Measurements from ENCODE around the gene ZNF574.

Gene ZNF574

DNA sequence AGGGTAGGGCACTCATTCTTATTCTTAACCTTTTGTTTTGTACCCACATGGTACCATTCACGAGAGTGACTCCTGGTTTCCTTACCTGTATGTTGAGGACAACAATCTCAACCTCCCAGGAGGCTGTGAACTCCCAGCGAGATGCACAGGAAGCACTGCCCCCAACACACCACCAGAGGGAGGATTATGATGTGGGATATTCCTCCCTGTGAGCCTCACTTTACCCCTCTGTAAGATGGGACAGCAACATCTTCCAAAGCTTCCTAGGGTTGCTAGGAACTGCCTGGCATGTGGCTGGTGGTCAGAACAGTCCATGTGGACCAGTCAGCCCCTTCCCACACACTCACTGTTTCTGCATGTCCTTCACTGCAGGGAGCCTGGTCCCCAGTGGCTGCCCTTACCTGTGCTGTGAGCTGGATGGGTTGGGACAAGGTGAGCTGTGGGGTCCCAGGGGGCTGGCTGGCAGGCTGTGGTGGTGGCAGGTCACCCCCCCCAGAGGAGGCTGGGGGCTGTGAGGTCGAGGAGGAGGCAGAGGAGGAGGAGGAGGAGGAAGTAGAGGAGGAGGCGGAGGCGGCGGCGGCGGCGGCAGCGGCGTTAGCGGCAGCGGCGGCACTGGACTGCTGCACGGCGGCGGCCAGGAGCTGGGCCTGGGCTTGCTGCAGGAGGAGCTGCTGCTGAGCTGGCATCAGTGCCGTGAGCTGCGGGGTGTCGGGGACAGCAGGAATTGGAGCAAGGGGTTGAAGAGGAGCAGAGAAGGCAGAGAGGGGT, 40.5 kb downstream of the ZNF574 start:
- no peak for DNase-seq (ENCODE audit: low read depth, low spot score)
- no peak overlapping the region for H3K4me3 ChIP-seq (ENCODE audit: low read length)

DNA sequence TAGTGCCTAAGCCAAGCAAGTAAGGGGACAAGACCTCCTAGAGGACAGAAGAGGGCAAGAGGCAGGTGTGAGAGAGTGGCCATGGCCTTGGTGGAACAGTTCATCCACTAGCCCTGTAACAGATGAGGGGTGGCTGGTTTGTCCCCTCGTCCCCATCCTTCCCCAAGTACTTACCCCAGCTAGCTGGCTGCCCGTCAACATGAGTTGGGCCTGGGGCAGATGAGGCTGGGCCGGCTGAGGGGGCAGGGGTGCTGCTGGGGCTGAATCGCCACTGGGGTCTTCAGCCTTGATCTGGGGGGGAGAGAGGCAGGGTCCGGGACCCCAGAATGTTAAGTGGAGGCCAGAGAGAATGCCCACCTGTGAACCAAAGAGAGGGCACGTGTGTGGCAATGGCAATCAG, 41.1 kb downstream of the ZNF574 start:
- no peak for DNase-seq (ENCODE audit: low read depth, low spot score)
- no peak overlapping the region for H3K4me3 ChIP-seq (ENCODE audit: low read length)

DNA sequence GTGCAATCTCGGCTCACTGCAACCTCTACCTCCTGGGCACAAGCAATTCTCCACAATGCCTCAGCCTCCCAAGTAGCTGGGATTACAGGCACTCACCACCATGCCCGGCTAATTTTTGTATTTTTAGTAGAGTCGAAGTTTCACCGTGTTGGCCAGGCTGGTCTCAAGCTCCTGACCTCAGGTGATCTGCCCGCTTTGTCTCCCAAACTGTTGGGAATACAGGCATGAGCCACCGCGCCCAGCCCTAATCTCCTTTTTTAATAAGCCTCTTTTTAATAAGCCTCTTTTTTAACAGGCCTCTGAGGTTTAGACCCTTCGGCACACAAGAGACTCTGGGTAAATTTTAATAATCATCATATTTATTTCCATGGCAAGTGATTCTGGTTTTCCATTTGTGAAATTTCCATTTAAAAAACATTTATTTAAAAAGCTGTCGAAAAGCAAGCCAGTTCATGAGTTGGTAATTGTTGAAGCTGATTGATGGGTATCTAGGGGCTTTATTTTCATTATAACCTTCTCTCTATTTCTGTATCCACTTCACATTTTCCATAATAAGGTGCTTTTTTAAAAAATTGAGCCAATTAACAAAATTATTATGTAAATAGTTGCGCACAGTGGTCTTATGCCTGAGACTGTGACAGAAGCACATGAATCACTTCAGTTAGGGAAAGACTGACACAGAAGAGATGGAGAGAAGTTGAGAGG, 44.5 kb downstream of the ZNF574 start:
- H3K4me3 ChIP-seq (ENCODE audit: low read length), result no peak overlapping the region
- no peak for DNase-seq (ENCODE audit: low read depth, low spot score)

GRCh38 chr19:42121036-42121621, 45.2 kb downstream of the ZNF574 start:
- no peak for DNase-seq (ENCODE audit: low read depth, low spot score)

GRCh38 chr19:42121656-42122069, 45.7 kb downstream of the ZNF574 start:
- no peak overlapping the region for H3K4me3 ChIP-seq (ENCODE audit: low read length)
- DNase-seq (ENCODE audit: low read depth, low spot score), result no peak

More at GRCh38 chr19:42121036-42121621, 45.2 kb downstream of the ZNF574 start:
- H3K4me3 ChIP-seq (ENCODE audit: low read length), result no peak overlapping the region

- no peak for DNase-seq (ENCODE audit: low read depth, low spot score)
- H3K4me3 ChIP-seq (ENCODE audit: low read length), result no peak overlapping the region
Observed at GRCh38 chr19:42122691-42123607, 47.0 kb downstream of the ZNF574 start.

DNA sequence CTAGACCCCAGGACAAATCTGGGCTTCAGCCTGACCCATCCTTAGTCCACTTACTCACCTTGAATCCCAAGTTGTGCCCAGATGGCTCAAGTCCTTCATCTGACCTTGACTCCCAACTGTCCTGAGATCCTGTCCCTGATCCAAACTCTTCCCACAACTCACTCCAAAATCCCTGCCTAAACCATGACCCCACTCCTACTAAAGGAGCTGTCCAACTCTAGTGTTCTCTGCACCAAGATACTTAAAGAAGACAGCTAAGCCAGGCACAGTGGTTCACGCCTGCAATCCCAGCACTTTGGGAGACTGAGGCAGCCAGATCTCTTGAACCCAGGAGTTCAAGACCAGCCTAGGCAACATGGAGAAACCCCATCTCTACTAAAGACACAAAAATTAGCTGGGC, 47.8 kb downstream of the ZNF574 start:
- H3K4me3 ChIP-seq (ENCODE audit: low read length), result no peak overlapping the region
- DNase-seq (ENCODE audit: low read depth, low spot score), result no peak

DNA sequence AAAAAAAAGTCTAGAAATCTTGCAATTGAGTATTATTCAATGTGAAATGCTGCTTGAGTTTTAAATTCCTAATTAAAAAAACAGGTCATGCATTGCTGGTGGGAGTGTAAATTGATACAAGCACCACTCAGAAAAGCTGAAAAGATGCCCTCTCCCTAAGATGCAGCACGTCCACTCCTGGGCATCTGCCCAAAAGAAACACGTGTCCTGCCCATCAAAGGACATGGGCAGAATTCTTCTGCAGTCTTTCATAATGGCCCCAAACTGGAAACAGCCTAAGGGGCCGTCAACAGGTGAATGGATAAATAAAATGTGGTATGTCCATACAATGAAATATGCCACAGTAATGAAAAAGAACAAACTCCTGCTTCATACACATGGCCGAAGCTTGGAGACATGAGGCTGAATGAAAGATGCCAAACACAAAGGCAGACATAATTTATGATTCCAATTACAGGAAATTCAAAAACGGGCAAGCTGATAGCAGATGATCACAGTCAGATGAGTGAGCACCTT, 48.5 kb downstream of the ZNF574 start:
- H3K4me3 ChIP-seq (ENCODE audit: low read length), result no peak overlapping the region
- no peak for DNase-seq (ENCODE audit: low read depth, low spot score)

- no peak overlapping the region for H3K4me3 ChIP-seq (ENCODE audit: low read length)
- DNase-seq (ENCODE audit: low read depth, low spot score), result no peak
Observed at GRCh38 chr19:42125536-42125935, 49.6 kb downstream of the ZNF574 start.

DNA sequence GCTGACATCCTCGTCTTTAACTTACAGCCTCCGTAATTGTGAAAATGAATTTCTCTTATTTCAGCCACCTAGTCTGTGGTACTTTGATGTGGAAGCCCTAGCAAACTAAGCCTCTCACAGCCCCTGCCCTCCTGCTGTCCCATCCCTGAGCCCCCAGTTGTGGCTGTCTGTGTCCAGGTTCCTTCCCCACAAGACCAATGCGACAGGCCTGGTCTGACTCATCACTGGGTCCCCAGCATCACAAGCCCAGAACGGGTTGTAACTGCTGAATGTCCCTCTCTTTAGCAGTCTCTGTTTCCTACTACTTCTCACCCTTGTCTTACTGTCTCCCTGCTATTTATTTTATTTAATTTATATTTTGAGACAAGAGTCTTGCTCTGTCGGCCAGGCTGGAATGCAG, 50.6 kb downstream of the ZNF574 start:
- DNase-seq (ENCODE audit: low read depth, low spot score), result no peak
- H3K4me3 ChIP-seq (ENCODE audit: low read length), result no peak overlapping the region

DNA sequence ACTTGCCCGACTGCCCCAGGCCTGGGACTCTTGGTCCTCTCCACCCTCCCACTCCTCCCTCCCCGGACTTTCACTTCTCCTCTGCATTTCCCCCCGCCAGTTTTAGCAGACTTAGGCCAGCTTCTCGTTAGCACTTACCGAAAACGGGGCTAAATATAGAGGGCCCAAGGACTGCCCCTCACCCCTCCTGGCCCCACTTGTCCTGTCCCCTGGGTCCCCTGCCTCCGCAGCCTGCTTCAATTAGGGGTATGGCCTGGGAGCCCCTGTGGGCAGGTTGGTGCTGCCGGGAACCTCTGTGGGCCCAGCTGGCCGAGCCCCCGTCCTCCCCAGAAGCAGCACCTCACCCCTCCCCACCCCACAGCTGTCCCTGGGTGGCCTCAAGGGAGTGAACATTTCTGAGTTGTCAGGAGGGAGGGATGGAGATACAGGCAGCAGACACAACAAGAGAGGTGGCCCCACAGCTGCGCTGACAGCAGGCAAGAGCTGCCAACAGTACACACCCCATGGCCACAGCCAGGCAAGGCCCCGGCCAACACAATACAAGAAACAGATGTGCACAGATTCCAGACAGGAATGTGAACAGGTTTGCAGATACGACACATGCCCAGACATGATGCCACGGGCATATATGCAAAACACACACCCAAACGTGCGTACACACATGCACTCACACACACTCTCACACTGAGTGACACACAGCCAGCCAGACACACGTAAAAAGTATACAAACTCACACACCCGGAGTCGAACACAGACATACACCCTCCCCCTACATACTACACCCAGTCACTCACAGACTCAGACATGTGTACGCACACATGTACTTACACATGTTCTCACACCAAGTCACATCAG, 53.7 kb downstream of the ZNF574 start:
- no peak for DNase-seq (ENCODE audit: low read depth, low spot score)

GRCh38 chr19:42130254-42130573, 54.2 kb downstream of the ZNF574 start:
- no peak for DNase-seq (ENCODE audit: low read depth, low spot score)
- H3K4me3 ChIP-seq (ENCODE audit: low read length), result no peak overlapping the region

More for the DNA sequence above, 53.7 kb downstream of the ZNF574 start:
- H3K4me3 ChIP-seq (ENCODE audit: low read length), result no peak overlapping the region

Data from Jurkat, Clone E6-1 (cell line).